Activated CD8-positive, alpha-beta memory T cell treated with anti-CD3 and anti-CD28 coated beads, Interleukin-2, amount 50 U/mL, for 48 hours (primary cell): ENCODE data around the gene RNF20.
A peak's percentile ranks its signal among the peaks of the same experiment; 100 is the strongest.
"Not testable (repeated sequence)": the region's sequence is repeated elsewhere in the genome, so short reads cannot be mapped to it uniquely, and the experiment has no call there.

ENCODE experiments used
- DNase-seq: peaks from one replicate; pipeline ENCODE4 v3.0.0-alpha.2; 2020

RNF20 gene, protein sequence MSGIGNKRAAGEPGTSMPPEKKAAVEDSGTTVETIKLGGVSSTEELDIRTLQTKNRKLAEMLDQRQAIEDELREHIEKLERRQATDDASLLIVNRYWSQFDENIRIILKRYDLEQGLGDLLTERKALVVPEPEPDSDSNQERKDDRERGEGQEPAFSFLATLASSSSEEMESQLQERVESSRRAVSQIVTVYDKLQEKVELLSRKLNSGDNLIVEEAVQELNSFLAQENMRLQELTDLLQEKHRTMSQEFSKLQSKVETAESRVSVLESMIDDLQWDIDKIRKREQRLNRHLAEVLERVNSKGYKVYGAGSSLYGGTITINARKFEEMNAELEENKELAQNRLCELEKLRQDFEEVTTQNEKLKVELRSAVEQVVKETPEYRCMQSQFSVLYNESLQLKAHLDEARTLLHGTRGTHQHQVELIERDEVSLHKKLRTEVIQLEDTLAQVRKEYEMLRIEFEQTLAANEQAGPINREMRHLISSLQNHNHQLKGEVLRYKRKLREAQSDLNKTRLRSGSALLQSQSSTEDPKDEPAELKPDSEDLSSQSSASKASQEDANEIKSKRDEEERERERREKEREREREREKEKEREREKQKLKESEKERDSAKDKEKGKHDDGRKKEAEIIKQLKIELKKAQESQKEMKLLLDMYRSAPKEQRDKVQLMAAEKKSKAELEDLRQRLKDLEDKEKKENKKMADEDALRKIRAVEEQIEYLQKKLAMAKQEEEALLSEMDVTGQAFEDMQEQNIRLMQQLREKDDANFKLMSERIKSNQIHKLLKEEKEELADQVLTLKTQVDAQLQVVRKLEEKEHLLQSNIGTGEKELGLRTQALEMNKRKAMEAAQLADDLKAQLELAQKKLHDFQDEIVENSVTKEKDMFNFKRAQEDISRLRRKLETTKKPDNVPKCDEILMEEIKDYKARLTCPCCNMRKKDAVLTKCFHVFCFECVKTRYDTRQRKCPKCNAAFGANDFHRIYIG

DNA sequence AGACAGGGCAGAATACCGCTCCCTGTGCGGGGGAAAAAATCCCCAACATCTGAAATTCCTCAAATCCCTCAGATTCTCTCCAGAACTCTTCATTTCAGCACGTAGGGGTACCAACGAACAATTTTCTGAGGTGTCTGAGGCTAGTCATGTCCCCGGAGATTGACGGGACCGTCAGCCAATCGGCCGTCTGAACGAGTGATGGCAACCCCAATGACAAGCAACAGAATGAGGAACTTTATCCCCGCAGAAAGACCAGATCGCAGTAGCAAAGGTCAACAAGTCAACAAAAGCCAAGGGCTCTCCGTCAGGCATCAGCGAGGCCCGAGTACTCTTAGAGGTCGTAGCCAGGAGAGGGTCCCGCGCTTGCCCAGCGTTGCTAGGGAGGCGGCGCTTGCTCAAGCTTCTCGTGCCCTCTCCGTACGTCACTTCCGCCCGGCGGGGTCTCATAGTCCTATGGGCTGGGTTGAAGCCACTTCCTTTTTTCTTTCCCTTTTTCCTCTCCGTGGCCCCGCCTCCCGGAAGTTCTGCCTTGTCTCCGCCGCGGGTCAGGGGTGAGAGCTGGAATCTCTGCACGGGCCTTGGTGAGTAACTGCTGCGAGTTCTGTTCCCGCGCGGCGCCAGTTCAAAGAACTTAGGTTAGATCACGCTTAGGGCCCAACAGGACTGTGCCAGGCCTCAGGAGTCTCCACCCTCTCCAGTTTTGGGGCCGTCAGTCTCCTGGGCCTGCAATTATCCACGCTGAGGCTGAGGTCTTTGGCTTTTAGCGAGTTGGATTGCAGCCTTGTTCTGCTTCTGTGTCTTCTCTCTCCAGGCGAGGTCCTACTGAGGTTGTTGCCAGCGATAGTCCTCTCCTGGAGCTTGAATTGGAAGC, at the start of gene RNF20:
RNF20 (plus strand) TSS at position 520 of the 871 bp plus-strand sequence. CDS start 1,571 bp downstream, outside the sequence.
- DNase-seq, result peak; percentile 98

- no peak for DNase-seq
These were observed 49.6 kb upstream of the RNF20 start for GRCh38 chr9:101484046-101484445.

DNA sequence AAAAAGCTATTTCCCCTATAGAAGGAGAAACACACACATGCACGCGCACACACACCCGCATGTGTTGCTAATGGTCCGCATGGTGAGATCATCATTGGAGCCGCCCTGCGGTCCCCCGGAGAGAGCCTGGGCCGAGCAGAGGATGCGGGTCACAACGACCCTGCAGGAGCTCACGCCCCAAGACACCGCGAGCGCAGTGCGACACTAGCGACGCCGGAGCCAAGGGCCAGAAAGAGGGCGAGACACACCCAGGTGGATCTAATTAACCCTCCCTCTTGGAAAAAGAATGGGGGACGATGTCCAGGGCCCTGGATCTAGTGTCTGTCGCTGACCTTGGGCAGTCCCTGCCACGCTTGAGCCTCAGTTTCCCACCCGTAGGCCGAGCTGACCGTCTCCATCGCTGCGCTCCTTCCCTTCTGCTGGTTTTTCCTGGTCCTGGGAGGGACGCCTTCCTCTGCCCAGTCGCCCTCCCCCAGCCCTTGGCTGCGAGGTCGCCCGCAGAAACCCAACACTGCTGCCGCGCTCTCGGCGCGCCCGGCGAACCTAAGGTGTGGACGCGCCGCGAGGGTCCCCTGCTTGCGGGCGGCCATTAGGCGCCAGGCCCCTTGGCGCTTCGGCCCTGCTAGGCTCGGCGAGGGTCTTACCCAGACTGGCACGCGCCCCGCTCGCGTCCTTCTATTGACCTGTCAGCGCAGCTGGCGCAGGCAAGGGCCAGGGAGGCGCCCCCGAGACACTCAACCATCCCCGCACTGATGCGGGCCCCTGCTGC, 47.5 kb upstream of the RNF20 start:
- no peak for DNase-seq

GRCh38 chr9:101486693-101487442, 46.8 kb upstream of the RNF20 start:
- peak; percentile 58 for DNase-seq

DNA sequence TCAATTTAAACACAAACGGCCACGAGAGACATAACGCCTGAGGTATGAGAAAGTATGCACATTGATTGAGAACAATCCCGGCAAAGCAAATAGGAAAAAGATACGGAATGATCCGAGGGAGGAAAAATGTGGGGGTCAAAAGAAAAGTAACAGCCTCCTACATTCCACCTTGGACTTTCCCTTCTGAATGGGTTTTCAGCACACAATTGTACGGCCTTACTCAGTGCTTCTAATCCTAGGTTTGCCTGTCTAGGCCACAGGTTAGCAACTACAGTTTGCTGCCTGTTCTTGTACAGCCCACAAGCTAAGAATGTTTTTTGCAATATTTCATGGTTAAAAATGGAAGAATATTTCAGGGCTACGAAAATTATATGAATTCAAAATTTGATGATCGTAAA, 46.2 kb upstream of the RNF20 start:
- DNase-seq, result no peak

DNA sequence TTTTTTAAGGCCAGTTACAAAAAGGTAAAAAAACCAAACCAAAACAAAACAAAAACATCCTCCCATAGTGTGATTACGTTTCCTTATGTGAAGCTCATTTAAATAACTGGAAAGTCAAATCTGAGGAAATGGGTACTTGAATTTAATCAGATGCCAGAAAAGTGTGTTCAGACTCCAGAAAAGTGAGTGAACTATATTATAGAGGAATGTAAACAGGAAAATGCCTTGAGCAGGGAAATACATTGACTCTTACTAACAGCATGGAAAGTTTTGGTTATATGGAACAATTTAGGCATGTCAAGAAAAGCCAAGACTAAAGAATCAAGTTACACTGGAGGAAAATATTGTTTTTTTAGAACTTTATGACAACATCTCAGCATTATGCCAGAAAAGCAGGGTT, 37.8 kb upstream of the RNF20 start:
- no peak for DNase-seq

DNA sequence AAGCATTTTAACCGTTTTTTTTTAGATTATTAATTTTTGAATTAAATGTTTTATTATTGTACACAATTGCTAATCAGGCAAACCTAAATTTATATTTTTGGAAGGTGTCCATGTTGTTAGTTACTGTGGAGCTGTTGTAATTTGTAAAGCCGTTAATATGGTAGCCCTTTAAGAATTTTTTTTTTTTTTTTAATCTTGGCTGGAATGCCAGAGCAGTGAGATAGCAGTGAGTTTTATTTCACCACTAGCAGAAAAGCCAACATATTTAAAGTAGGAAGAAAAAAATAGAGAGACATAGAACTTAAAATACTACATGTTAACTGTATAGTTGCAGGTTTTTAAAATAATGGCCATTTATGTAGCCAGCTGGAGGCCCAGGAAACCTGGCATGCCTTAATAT, 35.3 kb upstream of the RNF20 start:
- DNase-seq, result no peak

GRCh38 chr9:101504188-101504587, 29.5 kb upstream of the RNF20 start:
- no peak for DNase-seq

DNA sequence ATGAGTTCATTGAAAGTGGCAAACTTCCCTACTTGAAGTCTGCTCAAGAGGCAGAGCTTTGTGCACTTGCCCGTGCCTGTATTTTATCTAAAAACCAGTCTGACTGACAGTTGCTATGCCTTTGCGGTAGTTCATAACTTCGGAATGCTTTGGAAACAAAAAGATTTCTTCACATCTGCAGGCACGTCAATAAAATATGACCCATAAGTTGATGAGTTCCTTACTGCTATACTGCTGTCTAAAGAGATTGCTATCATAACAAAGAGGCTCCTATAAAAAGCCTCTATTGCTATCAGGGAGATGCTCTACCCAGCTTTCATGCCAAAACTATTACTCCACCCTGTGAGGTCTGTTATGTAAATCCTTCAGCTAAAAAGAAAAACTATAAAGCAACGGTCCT, 25.4 kb upstream of the RNF20 start:
- DNase-seq, result no peak

- DNase-seq, result no peak
These were observed 24.1 kb upstream of the RNF20 start for GRCh38 chr9:101509572-101509971.

DNA sequence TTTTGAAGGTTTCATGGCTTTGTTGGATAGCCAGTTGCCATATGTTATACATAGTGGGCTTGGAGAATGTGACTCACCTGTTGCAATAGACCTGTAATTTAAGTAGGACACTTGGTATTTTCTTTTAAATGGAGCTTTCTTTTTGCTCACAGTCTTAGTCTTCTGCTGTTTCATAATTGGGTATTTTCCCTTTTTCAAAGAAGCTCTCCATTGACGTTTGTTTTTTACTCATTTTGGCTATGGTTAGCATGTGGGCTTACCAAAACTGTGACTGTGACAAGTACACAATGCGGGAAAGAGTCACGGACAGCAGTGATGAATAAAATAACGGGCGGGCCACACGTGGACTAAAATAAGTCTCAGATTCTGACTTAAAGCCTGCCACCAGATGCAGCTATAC, 23.2 kb upstream of the RNF20 start:
- DNase-seq, result no peak

- no peak for DNase-seq
These were observed 22.6 kb upstream of the RNF20 start for GRCh38 chr9:101511009-101511408.

DNA sequence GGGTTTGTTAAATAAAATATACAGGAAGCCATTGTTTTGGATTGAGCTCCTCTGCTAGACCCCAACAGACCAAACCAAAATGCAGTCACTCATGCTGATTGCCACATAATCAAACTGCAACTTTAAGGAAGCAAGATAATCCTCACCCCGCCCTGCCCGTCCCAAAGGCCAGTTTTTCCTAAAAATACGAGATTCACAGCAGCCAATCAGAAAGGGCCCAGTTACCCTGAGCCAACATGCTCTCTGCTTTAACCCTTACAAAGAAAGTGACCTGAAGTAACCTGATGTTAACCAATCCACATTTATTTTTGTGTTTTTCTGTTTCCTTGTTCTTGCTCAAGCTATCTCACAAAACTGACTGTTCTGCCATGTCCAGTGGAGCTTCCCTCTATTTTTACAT, 21.5 kb upstream of the RNF20 start:
- DNase-seq, result no peak

- DNase-seq, result no peak
These were observed 20.3 kb upstream of the RNF20 start for GRCh38 chr9:101513351-101513750.

DNA sequence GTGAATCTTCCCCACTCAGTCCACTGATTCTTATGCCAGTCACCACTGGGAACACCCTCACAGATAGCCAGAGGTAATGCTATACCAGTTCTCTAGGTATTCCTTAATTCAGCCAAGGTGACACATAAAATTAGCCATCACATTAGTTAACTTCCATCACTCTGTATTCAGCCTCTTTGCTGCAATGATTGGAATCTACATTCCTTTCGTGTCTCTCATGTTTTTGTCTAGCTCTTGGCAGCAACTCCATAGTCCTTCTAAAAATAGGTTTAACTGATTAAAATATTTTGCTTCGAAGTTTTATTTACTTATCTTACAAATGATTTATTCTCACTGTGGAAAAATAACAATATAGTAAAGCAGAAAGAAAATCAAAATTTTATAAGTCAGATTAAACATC, 19.6 kb upstream of the RNF20 start:
- no peak for DNase-seq

GRCh38 chr9:101516655-101517054, 17.0 kb upstream of the RNF20 start:
- DNase-seq, result no peak

GRCh38 chr9:101518489-101518888, 15.2 kb upstream of the RNF20 start:
- not testable (repeated sequence) for DNase-seq

- DNase-seq, result no peak
These were observed 9.3 kb upstream of the RNF20 start for GRCh38 chr9:101524371-101524770.

GRCh38 chr9:101527066-101527465, 6.6 kb upstream of the RNF20 start:
- no peak for DNase-seq

GRCh38 chr9:101528015-101528414, 5.6 kb upstream of the RNF20 start:
- no peak for DNase-seq

GRCh38 chr9:101530076-101530711, 3.5 kb upstream of the RNF20 start:
- peak; percentile 68 for DNase-seq
